Trophoblast cell (in vitro differentiated cells and primary cell): Measurements from ENCODE around the gene ZDHHC19. TPM values are rescaled to one million over a fixed set of nuclear protein-coding genes. Genes with fewer than 3 reads are reported as not detected.

Experiments
- DNase-seq, 2 donors: peaks; one replicate each; pipeline ENCODE4 v3.0.0-alpha.2; 2016
- H2AFZ ChIP-seq: 2 replicates; pipeline ENCODE4 v1.6.1; 2013; ENCODE audit warnings: low read length, moderate library complexity, mild to moderate bottlenecking; ENCODE audit not compliant: insufficient read depth, poor library complexity
- H2AK5ac ChIP-seq: 2 replicates; pipeline ENCODE4 v1.6.1; 2013; ENCODE audit warnings: mild to moderate bottlenecking, low read length
- H2BK120ac ChIP-seq: 2 replicates; pipeline ENCODE4 v1.6.1; 2013; ENCODE audit warnings: low read length, mild to moderate bottlenecking, moderate library complexity; ENCODE audit not compliant: insufficient read depth, poor library complexity
- H2BK12ac ChIP-seq: 2 replicates; pipeline ENCODE4 v1.6.1; 2013; ENCODE audit warnings: mild to moderate bottlenecking, low read length, moderate library complexity
- H2BK5ac ChIP-seq: 2 replicates; pipeline ENCODE4 v1.6.1; 2013; ENCODE audit warnings: low read length, low read depth, moderate library complexity, mild to moderate bottlenecking; ENCODE audit not compliant: poor library complexity
- H3K14ac ChIP-seq: 2 replicates; pipeline ENCODE4 v1.6.1; 2013; ENCODE audit warnings: mild to moderate bottlenecking, low read length
- H3K18ac ChIP-seq: 2 replicates; pipeline ENCODE4 v1.6.1; 2013; ENCODE audit warnings: mild to moderate bottlenecking, low read length
- H3K23ac ChIP-seq: 2 replicates; pipeline ENCODE4 v1.6.1; 2013; ENCODE audit warnings: low read length
- H3K27ac ChIP-seq: 2 replicates; pipeline ENCODE4 v1.5.1; 2013; ENCODE audit warnings: low read depth, mild to moderate bottlenecking, inconsistent platforms, low read length, moderate library complexity
- H3K27me3 ChIP-seq: 2 replicates; pipeline ENCODE4 v1.6.1; 2013; ENCODE audit warnings: inconsistent platforms, mild to moderate bottlenecking, low read length, moderate library complexity; ENCODE audit not compliant: insufficient read depth
- H3K36me3 ChIP-seq, 2 experiments: 1 replicate in 1 of 2; 2 replicates in 1 of 2; pipeline ENCODE4 v1.6.1; 2013; ENCODE audit warnings: low read length in 2 of 2, mild to moderate bottlenecking in 2 of 2, moderate library complexity in 1 of 2; ENCODE audit not compliant: insufficient read depth in 2 of 2, control insufficient read depth in 1 of 2
- H3K4ac ChIP-seq: 2 replicates; pipeline ENCODE4 v1.6.1; 2013; ENCODE audit warnings: low read depth, mild to moderate bottlenecking, low read length, moderate library complexity
- H3K4me1 ChIP-seq, 2 experiments: 1 replicate in 1 of 2; 2 replicates in 1 of 2; pipeline ENCODE4 v1.6.1; 2013; ENCODE audit warnings: low read length in 2 of 2, mild to moderate bottlenecking in 2 of 2, moderate library complexity in 1 of 2; ENCODE audit not compliant: insufficient read depth in 2 of 2, control insufficient read depth in 1 of 2
- H3K4me2 ChIP-seq: 2 replicates; pipeline ENCODE4 v1.6.1; 2013; ENCODE audit warnings: inconsistent platforms, mild to moderate bottlenecking, low read length, moderate library complexity
- H3K4me3 ChIP-seq: 2 replicates; pipeline ENCODE4 v1.5.1; 2013; ENCODE audit warnings: mild to moderate bottlenecking, low read depth, low read length, inconsistent platforms
- H3K79me1 ChIP-seq: one replicate; pipeline ENCODE4 v1.6.1; 2013; ENCODE audit warnings: low read length
- H3K79me2 ChIP-seq: 2 replicates; pipeline ENCODE4 v1.6.1; 2013; ENCODE audit warnings: low read length, mild to moderate bottlenecking; ENCODE audit not compliant: control insufficient read depth, insufficient read depth, poor library complexity
- H3K9ac ChIP-seq: 2 replicates; pipeline ENCODE4 v1.6.1; 2013; ENCODE audit warnings: mild to moderate bottlenecking, low read length
- H3K9me3 ChIP-seq: 2 replicates; pipeline ENCODE4 v1.6.1; 2013; ENCODE audit warnings: low read depth, mild to moderate bottlenecking, control low read depth, inconsistent platforms, low read length; ENCODE audit not compliant: insufficient read depth
- H4K12ac ChIP-seq: 2 replicates; pipeline ENCODE4 v1.6.1; 2013; ENCODE audit warnings: low read depth, mild to moderate bottlenecking, low read length, moderate library complexity
- H4K8ac ChIP-seq: 2 replicates; pipeline ENCODE4 v1.6.1; 2013; ENCODE audit warnings: low read depth, mild to moderate bottlenecking, low read length, moderate library complexity
- H4K91ac ChIP-seq: one replicate; pipeline ENCODE4 v1.6.1; 2013; ENCODE audit warnings: low read depth, mild to moderate bottlenecking, low read length, moderate library complexity
- WGBS: extraction: QIAGEN DNeasy Blood & Tissue Kit; methylation state at CpG from one replicate; pipeline ENCODE4 v1.1.7; 2013; ENCODE audit warnings: missing lambda C conversion rate; ENCODE audit not compliant: insufficient read length, insufficient coverage; ENCODE audit errors: extremely low coverage; 5-methylcytosine and 5-hydroxymethylcytosine counted together
- polyA plus RNA-seq: library from polyadenylated mRNA; stranded (reverse); fragments of 200-250 nt; gene quantifications from 2 replicates; pipeline ENCODE4 v1.2.3, GENCODE V29; 2013

ZDHHC19 gene
- 0.08 TPM in 1 of 2 replicates, not detected in the other for polyA plus RNA-seq

DNA sequence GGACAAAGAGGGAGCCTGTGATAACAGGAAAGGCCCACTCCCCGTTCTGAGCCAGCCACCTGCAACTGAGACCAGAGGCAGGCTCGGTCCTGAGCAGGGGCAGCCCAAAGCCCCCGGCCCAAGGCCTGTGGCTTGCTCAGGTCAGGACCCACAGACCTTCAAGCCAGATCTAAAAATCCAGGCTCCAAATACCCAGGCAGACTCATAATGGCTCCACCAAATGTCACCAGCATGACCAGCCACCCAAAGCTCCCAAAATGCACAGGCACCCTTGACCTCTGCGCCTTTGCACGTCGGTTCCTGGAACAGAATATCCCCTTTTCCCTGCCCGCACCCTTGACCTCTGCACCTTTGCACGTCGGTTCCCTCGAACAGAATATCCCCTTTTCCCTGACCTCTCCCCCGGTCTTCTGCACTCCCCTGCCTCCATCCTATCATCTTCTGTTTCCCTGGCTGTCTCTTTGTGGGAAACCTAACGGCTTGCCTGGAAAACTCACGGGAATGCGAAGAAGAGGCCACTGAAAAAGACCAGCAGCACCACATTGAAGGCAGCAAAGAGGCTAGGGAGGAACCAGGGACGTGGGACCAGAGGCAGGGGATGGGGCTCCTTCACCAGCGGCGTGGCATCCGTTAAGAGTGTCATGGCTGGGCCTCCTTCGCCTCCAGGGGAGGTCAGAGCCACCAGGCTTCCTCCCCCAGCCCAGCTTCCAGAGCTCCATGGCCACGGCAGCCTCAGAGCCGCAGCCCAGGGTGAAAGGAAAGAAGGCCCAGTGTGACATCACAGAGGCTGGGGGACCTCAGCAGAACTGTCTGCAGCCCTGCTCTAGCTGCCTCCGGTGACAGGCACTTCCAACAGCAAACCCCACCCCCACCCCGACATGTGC is at the start of gene ZDHHC19:
Gene ZDHHC19, minus strand, starts transcription at position 728 of the 884 bp plus-strand sequence. Its CDS starts 85 bp downstream, at position 643.
- no CpG with 5 or more reads among the region's 23 CpGs for WGBS

GRCh38 chr3:196260784-196261183 is 49.6 kb upstream of the ZDHHC19 start:
- Histone ChIP-seq H4K12ac (no peak overlapping the region), H3K36me3 (peaks cover 6 to 15% of the 10 kb centered on the region in 2 experiments), H3K4me3 (no peak overlapping the region), H4K91ac (no peak overlapping the region), H2BK12ac (no peak overlapping the region), H3K79me1 (no peaks in the 10 kb centered on the region), H3K79me2 (no peaks in the 10 kb centered on the region), H3K14ac (no peak overlapping the region), H2BK120ac (no peak overlapping the region), H3K4me1 (no peaks in the 10 kb centered on the region), H3K4ac (no peak overlapping the region), H2AFZ (no peak overlapping the region), H3K9me3 (no peaks in the 10 kb centered on the region), H3K23ac (no peak overlapping the region), H3K27me3 (no peaks in the 10 kb centered on the region), H2AK5ac (no peak overlapping the region), H3K18ac (no peak overlapping the region), H3K4me2 (no peak overlapping the region), H3K9ac (no peak overlapping the region), H2BK5ac (no peak overlapping the region), H3K27ac (no peak overlapping the region), H4K8ac (no peak overlapping the region)
- DNase-seq: no peak
- WGBS: no CpG with 5 or more reads among the region's 4 CpGs

More for the DNA sequence above, at the start of gene ZDHHC19:
- H3K18ac ChIP-seq: no peak within 1 kb of the TSS
- H4K12ac ChIP-seq: no peak within 1 kb of the TSS
- no peak within 1 kb of the TSS for H2BK5ac ChIP-seq
- no peak within 1 kb of the TSS for H2BK120ac ChIP-seq
- H3K9me3 ChIP-seq: peaks cover 10% of the 10 kb centered on the region
- no peaks in the 10 kb centered on the region for H3K79me2 ChIP-seq
- H3K79me1 ChIP-seq: no peaks in the 10 kb centered on the region
- H3K14ac ChIP-seq: no peak within 1 kb of the TSS
- H3K4me3 ChIP-seq: no peak within 1 kb of the TSS
- no peak within 1 kb of the TSS for H3K23ac ChIP-seq
- no peak within 1 kb of the TSS for H3K4me2 ChIP-seq
- peaks cover 3 to 4% of the 10 kb centered on the region in 2 experiments for H3K4me1 ChIP-seq
- H3K36me3 ChIP-seq: no peaks in the 10 kb centered on the region
- no peak within 1 kb of the TSS for H2AK5ac ChIP-seq
- H2AFZ ChIP-seq: no peak within 1 kb of the TSS
- no peak for DNase-seq
- no peak within 1 kb of the TSS for H3K4ac ChIP-seq
- no peak within 1 kb of the TSS for H3K27ac ChIP-seq
- H4K8ac ChIP-seq: no peak within 1 kb of the TSS
- peaks cover 1% of the 10 kb centered on the region for H3K27me3 ChIP-seq
- H3K9ac ChIP-seq: no peak within 1 kb of the TSS
- no peak within 1 kb of the TSS for H4K91ac ChIP-seq
- H2BK12ac ChIP-seq: no peak within 1 kb of the TSS

- Histone ChIP-seq H3K27ac (no peak overlapping the region), H3K9ac (no peak overlapping the region), H4K12ac (no peak overlapping the region)
Measured at GRCh38 chr3:196255776-196256175, 44.6 kb upstream of the ZDHHC19 start.

DNA sequence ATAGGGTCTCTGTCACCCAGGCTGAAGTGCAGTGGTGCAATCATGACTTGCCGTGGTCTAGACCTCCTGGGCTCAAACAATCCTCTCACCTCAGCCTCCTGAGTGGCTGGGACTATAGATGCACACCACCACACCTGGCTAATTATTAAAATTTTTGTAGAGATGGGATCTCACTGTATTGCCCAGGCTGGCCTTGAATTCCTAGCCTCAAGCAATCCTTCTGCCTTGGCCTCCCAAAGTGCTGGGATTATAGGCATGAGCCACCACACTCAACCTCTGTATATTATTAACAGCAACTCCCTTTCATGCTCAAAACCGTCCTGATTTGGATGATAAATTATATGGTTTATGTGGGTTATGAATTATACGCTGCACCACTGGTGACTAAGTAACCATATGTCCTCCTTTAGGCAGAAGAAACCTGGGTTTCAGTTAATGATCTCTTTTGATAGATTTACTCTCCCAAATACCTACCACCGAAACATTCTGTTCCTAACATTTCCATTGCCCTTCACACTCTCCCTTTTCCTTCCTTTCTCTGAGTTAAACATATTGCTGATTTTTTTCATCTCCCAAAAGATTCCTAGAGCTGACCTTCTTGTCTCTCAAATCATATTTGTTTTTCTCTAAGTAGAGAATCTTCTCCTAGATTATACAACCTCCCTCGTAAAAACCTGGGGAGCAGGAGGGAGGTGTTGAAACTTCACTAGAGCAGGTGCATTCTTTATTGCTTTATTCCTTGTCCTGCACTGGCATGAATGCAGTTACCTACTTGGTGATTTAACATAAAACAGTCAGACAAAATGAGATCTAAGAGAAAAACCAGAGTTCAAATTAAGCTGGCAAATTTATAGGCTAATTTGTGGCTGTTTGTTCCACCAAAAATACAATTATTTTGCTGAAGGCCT is 43.4 kb upstream of the ZDHHC19 start:
- no peak overlapping the region for H3K14ac ChIP-seq
- no peak overlapping the region for H3K4me3 ChIP-seq
- H2BK5ac ChIP-seq: no peak overlapping the region
- WGBS: no CpG with 5 or more reads among the region's 5 CpGs
- peaks cover 5 to 10% of the 10 kb centered on the region in 2 experiments for H3K36me3 ChIP-seq
- H3K23ac ChIP-seq: no peak overlapping the region
- no peak overlapping the region for H3K4me2 ChIP-seq
- no peaks in the 10 kb centered on the region for H3K4me1 ChIP-seq
- H3K4ac ChIP-seq: no peak overlapping the region
- H3K79me1 ChIP-seq: no peaks in the 10 kb centered on the region
- H2AK5ac ChIP-seq: no peak overlapping the region
- H4K8ac ChIP-seq: no peak overlapping the region
- no peak overlapping the region for H4K12ac ChIP-seq
- no peaks in the 10 kb centered on the region for H3K27me3 ChIP-seq
- H3K9ac ChIP-seq: no peak overlapping the region
- H3K79me2 ChIP-seq: no peaks in the 10 kb centered on the region
- no peak overlapping the region for H3K27ac ChIP-seq
- no peak overlapping the region for H3K18ac ChIP-seq
- H2BK12ac ChIP-seq: no peak overlapping the region
- H2BK120ac ChIP-seq: no peak overlapping the region
- no peak overlapping the region for H2AFZ ChIP-seq
- H3K9me3 ChIP-seq: peaks cover 1% of the 10 kb centered on the region
- peak; percentile 17 to 76 for DNase-seq
- H4K91ac ChIP-seq: no peak overlapping the region

More at GRCh38 chr3:196255776-196256175, 44.6 kb upstream of the ZDHHC19 start:
- Histone ChIP-seq H3K23ac (no peak overlapping the region), H4K8ac (no peak overlapping the region), H3K79me1 (no peaks in the 10 kb centered on the region), H2AFZ (no peak overlapping the region), H3K4me3 (no peak overlapping the region), H2BK5ac (no peak overlapping the region), H3K9me3 (peaks cover 1% of the 10 kb centered on the region), H3K27me3 (no peaks in the 10 kb centered on the region), H3K14ac (no peak overlapping the region), H4K91ac (no peak overlapping the region), H3K18ac (no peak overlapping the region), H3K4me1 (no peaks in the 10 kb centered on the region), H2BK120ac (no peak overlapping the region), H2BK12ac (no peak overlapping the region), H3K4ac (no peak overlapping the region), H2AK5ac (no peak overlapping the region), H3K4me2 (no peak overlapping the region), H3K36me3 (peaks cover 7 to 13% of the 10 kb centered on the region in 2 experiments), H3K79me2 (no peaks in the 10 kb centered on the region)
- WGBS: no CpG with 5 or more reads among the region's 1 CpG
- no peak for DNase-seq
